A549 (cell line): ENCODE data around the gene ABLIM3. TPM values are rescaled to one million over a fixed set of nuclear protein-coding genes. Genes with fewer than 3 reads are reported as not detected.

Experiments used
- ATAC-seq, 2 experiments: fragments of 200-7000 bp in 1 of 2; fragments of >200 bp in 1 of 2; cut with Nextera tagmentation in 1 of 2; cut with Tn5 transposase in 1 of 2; 3 replicates each; pipeline versions ENCODE4 v1.8.0 to v1.9.1; 2018 to 2020; ENCODE audit warnings: mild to moderate bottlenecking in 1 of 2, moderate library complexity in 1 of 2
- CTCF ChIA-PET: fragments of 300-600 bp; sonication (Branson Sonifier 250); formaldehyde crosslinking; extraction: SDS; loops from one replicate; lab custom pipeline; 2021; ENCODE audit warnings: antibody characterized with exemption, inconsistent platforms; lab: Yijun Ruan, JAX
- POLR2A ChIA-PET: fragments of 350-600 bp; formaldehyde crosslinking; extraction: SDS; loops from one replicate; lab custom pipeline; 2021; ENCODE audit warnings: antibody characterized with exemption, inconsistent platforms; lab: Yijun Ruan, JAX
- DNase-seq, 2 experiments: peaks; one replicate each; pipeline versions ENCODE4 v3.0.0 to v3.0.0-alpha.2; 2011 to 2016; ENCODE audit warnings: low read depth in 1 of 2, low spot score in 1 of 2
- FAIRE-seq: peaks from 2 replicates; lab custom pipeline; 2011; peaks lifted over from hg19 to GRCh38; lab: Jason Lieb, UNC
- H3K27ac ChIP-seq, 2 experiments: fragments of >200 bp; sonication (Bioruptor Twin); formaldehyde crosslinking; 3 replicates each; pipeline ENCODE4 v1.5.1; 2016 to 2017
- H3K4me1 ChIP-seq: fragments of >200 bp; sonication (Bioruptor Twin); formaldehyde crosslinking; 3 replicates; pipeline ENCODE4 v1.6.1; 2016
- H3K4me2 ChIP-seq: fragments of >200 bp; sonication (Bioruptor Twin); formaldehyde crosslinking; 3 replicates; pipeline ENCODE4 v1.6.1; 2016
- H3K4me3 ChIP-seq: fragments of >200 bp; sonication (Bioruptor Twin); formaldehyde crosslinking; 3 replicates; pipeline ENCODE4 v1.5.1; 2016
- H3K9me3 ChIP-seq: fragments of >200 bp; sonication (Bioruptor Twin); formaldehyde crosslinking; 3 replicates; pipeline ENCODE4 v1.6.1; 2016
- CTCF ChIP-seq: fragments of >200 bp; sonication (Bioruptor Twin); formaldehyde crosslinking; IDR thresholded peaks from 3 replicates; pipeline ENCODE4 v1.5.1; 2016
- EP300 ChIP-seq, 2 experiments: fragments of >200 bp; sonication (Bioruptor Twin); formaldehyde crosslinking; IDR thresholded peaks; 2 replicates in 1 of 2; 3 replicates in 1 of 2; pipeline ENCODE4 v1.6.1; 2016 to 2017
- FOXS1 ChIP-seq: fragments of 250-450 bp; sonication (Bioruptor Pico); IDR thresholded peaks from 2 replicates; pipeline ENCODE4 v1.5.0; 2020; ENCODE audit warnings: mild to moderate bottlenecking, moderate library complexity
- HMGXB4 ChIP-seq: fragments of 250-450 bp; sonication (Bioruptor Pico); IDR thresholded peaks from 2 replicates; pipeline ENCODE4 v1.5.0; 2021; ENCODE audit warnings: mild to moderate bottlenecking, moderate library complexity, borderline replicate concordance
- JUN ChIP-seq, 2 experiments: fragments of >200 bp; sonication (Bioruptor Twin); formaldehyde crosslinking; IDR thresholded peaks; 2 replicates in 1 of 2; 3 replicates in 1 of 2; pipeline ENCODE4 v1.6.1; 2016 to 2017
- NFE2L2 ChIP-seq: fragments of 150-350 bp; conservative IDR thresholded peaks from 2 replicates; pipeline ENCODE4 v1.6.1; 2014; ENCODE audit warnings: low read length
- RAD21 ChIP-seq, 2 experiments: fragments of >200 bp in 1 of 2; sonication (Bioruptor Twin) in 1 of 2; formaldehyde crosslinking in 1 of 2; IDR thresholded peaks in 1 of 2; conservative IDR thresholded peaks in 1 of 2; 2 replicates in 1 of 2; 3 replicates in 1 of 2; pipeline ENCODE4 v1.6.1; 2012 to 2018; ENCODE audit warnings: inconsistent platforms in 1 of 2
- RFX5 ChIP-seq: fragments of 450-650 bp; IDR thresholded peaks from 2 replicates; pipeline ENCODE4 v1.7.1; 2014; ENCODE audit warnings: antibody characterized with exemption, mild to moderate bottlenecking, moderate library complexity
- SMC3 ChIP-seq: fragments of >200 bp; sonication (Bioruptor Twin); formaldehyde crosslinking; IDR thresholded peaks from 3 replicates; pipeline ENCODE4 v1.6.1; 2018; ENCODE audit warnings: inconsistent platforms
- ZC3H11A ChIP-seq: fragments of 450-650 bp; IDR thresholded peaks from 2 replicates; pipeline ENCODE4 v1.6.1; 2014; ENCODE audit warnings: antibody characterized with exemption, mild to moderate bottlenecking
- ZSCAN20 ChIP-seq: fragments of 250-450 bp; sonication (Bioruptor Pico); IDR thresholded peaks from 2 replicates; pipeline ENCODE4 v1.8.0; 2022; ENCODE audit warnings: mild to moderate bottlenecking, moderate library complexity
- WGBS: methylation state at CpG from one replicate; pipeline ENCODE4 v1.1.6; 2017; ENCODE audit errors: missing lambda C conversion rate; 5-methylcytosine and 5-hydroxymethylcytosine counted together
- polyA plus RNA-seq, 4 experiments: library from polyadenylated mRNA; depleted of rRNA in 3 of 4; stranded (reverse); fragments of >200 nt; fragmentation: RNase III in 1 of 4; extraction: RNeasy Plus Mini Kit Qiagen cat#74134 plus additional on column Dnase treatment in 1 of 4; gene quantifications; 2 replicates in 3 of 4; 3 replicates in 1 of 4; pipeline ENCODE4 v1.2.3, GENCODE V29; 2011 to 2017

The ABLIM3 gene
- polyA plus RNA-seq, 2 of the 4 experiments (the other 2 are of a cell fraction), result 2.7 to 3.0 TPM

- no peak for TF ChIP-seq HMGXB4 (CRISPR knock-in tag)
- TF ChIP-seq ZSCAN20 (CRISPR knock-in tag), result no peak
- ChIA-PET POLR2A (no interaction called here), CTCF (interaction anchor here (1.0 to 2.2 kb wide), 7 partner anchors 13 to 397 kb away, joined by 3 to 8 read pairs (median 6); partner anchors contain the start of gene ABLIM3)
- Histone ChIP-seq H3K9me3 (no peaks in the 10 kb centered on the region), H3K4me1 (no peaks in the 10 kb centered on the region), H3K4me3 (no peak overlapping the region), H3K4me2 (no peak overlapping the region), H3K27ac (no peak overlapping the region)
- no peak for FAIRE-seq
- ATAC-seq, result no peak; a peak in 1 of 6 replicates
- DNase-seq, result no peak
- WGBS, result 58% methylated on average over 3 of the region's 3 CpGs
These were observed 13.8 kb upstream of the ABLIM3 start for GRCh38 chr5:149127394-149127955.

- Histone ChIP-seq H3K4me2 (no peak overlapping the region), H3K4me1 (no peaks in the 10 kb centered on the region), H3K9me3 (no peaks in the 10 kb centered on the region), H3K4me3 (no peak overlapping the region), H3K27ac (no peak overlapping the region)
- POLR2A ChIA-PET, result no interaction called here
- CTCF ChIA-PET, result interaction anchor here (0.7 to 5.1 kb wide), 7 partner anchors 13 to 387 kb away, joined by 3 to 52 read pairs (median 6); partner anchors contain the start of gene ABLIM3
- WGBS, result 33% methylated on average over 13 of the region's 13 CpGs
- peak; percentile 30 to 76 for DNase-seq
- TF ChIP-seq RAD21 (conservative IDR thresholded peaks at IDR 0.05 in 1 of 2, IDR thresholded peaks at IDR 0.05 in 1 of 2), result peak; percentile 31 to 57; a peak in 4 of 5 replicates
- peak; percentile 35; the same call in 1 of the 3 replicates for TF ChIP-seq SMC3
- TF ChIP-seq JUN (IDR thresholded peaks at IDR 0.05), result no peak
- TF ChIP-seq CTCF, result peak; percentile 60
- no peak for FAIRE-seq
- ATAC-seq, result peak; percentile 88 to 97
These were observed 13.0 kb upstream of the ABLIM3 start for GRCh38 chr5:149128023-149128875.

- WGBS, result 85% methylated on average over 1 of the region's 1 CpG
- DNase-seq, result no peak
- H3K9me3 ChIP-seq, result no peaks in the 10 kb centered on the region
- H3K27ac ChIP-seq, result no peak overlapping the region
- H3K4me2 ChIP-seq, result no peak overlapping the region
- no peak for ATAC-seq
- peaks cover 5% of the 10 kb centered on the region for H3K4me1 ChIP-seq
- POLR2A ChIA-PET, result no interaction called here
- TF ChIP-seq RFX5 (no peak), FOXS1 (CRISPR knock-in tag) (no peak), EP300 (IDR thresholded peaks at IDR 0.05) (no peak), ZC3H11A (no peak), NFE2L2 (no peak)
- TF ChIP-seq, all 56 proteins: peak for 0
- no peak overlapping the region for H3K4me3 ChIP-seq
- no peak for FAIRE-seq
- CTCF ChIA-PET, result interaction anchor here (0.7 to 5.7 kb wide), 14 partner anchors 12 to 396 kb away, joined by 3 to 79 read pairs (median 6); partner anchors contain the start of gene ABLIM3
These were observed 12.1 kb upstream of the ABLIM3 start for GRCh38 chr5:149129181-149129580.
